ENCODE measurements around the gene IQSEC2. TPM values are rescaled to one million over a fixed set of nuclear protein-coding genes. Genes with fewer than 3 reads are reported as not detected.

IQSEC2 gene
- total RNA-seq, 1 donor from 2014 or later = 3.4 TPM

DNA sequence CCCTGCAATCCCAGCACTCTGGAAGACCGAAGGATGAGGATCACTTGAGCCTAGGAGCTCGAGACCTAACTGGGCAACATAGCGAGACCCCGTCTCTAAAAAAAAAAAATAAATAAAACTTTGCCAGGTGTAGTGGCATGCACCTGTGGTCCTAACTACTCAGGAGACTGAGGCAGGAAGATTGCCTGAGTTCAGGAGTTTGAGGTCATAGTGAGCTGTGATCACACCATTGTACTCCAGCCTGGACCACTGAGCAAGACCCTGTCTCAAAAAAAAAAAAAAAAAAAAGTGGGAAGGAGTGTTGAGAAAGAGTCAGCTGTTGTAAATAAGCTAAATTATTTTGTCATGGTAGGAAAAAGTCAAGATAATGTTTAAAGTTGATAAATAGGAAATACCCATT is 27.5 kb upstream of the IQSEC2 start:
- H3K4me3 ChIP-seq (ENCODE audit: low read depth, low read length) = no peak overlapping the region
- H3K36me3 ChIP-seq (ENCODE audit: control insufficient read depth, insufficient read depth, low read length) = no peaks in the 10 kb centered on the region
- FAIRE-seq = no peak
- DNase-seq (ENCODE audit: low read depth) = no peak
- TF ChIP-seq, protein P1, sequence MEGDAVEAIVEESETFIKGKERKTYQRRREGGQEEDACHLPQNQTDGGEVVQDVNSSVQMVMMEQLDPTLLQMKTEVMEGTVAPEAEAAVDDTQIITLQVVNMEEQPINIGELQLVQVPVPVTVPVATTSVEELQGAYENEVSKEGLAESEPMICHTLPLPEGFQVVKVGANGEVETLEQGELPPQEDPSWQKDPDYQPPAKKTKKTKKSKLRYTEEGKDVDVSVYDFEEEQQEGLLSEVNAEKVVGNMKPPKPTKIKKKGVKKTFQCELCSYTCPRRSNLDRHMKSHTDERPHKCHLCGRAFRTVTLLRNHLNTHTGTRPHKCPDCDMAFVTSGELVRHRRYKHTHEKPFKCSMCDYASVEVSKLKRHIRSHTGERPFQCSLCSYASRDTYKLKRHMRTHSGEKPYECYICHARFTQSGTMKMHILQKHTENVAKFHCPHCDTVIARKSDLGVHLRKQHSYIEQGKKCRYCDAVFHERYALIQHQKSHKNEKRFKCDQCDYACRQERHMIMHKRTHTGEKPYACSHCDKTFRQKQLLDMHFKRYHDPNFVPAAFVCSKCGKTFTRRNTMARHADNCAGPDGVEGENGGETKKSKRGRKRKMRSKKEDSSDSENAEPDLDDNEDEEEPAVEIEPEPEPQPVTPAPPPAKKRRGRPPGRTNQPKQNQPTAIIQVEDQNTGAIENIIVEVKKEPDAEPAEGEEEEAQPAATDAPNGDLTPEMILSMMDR (IDR thresholded peaks at IDR 0.05; ENCODE audit: insufficient read depth, low read length, severe bottlenecking) = no peak
- peaks cover 1% of the 10 kb centered on the region for H3K27me3 ChIP-seq (ENCODE audit: control insufficient read depth, insufficient read depth, low read length)

DNA sequence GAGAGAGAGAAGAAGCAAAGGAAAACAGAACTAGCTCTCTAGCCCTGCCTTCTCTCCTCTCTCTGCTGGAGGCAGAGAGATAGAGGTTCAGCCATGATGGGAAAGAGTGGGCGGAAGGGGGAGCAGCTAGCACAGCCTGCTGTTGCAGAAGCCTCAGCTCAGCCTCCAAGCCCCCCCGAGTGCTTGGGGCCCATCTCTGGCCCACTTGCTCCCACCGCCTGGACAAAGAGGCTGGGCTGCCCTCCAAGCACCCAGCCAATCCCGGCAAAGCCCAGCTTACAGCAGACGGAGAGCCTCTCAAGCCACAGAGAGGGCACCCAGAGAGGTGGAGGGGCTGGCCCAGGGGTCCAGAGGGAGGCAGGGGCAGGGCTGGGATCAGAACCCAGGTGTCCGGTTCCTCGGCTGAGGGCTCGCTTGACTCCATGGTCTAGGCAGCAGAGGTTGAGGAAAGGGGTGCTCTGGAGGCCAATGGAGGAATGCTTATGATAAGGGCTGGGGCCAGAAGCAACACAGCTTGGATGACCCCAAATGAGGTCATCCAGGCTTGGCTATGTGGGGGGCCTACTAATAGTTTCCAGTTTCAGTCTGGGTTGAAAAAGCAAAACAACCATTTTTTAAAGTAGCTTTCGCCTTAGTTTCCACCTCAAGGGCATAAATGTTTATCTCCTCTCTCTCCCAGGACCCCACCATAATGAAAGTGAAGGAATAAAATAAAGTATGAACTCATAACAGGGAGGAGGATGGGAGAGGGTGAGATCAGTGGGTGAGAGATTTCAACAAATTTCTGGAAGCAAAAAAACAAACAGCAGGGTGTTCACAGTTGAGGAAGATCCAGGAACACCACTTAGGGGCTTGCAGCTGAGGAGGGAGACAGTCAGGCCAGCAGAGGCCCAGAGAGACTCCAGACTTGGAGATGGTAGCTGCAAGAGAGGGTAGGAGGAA is 24.9 kb upstream of the IQSEC2 start:
- TF ChIP-seq, protein P1 (IDR thresholded peaks at IDR 0.05; ENCODE audit: insufficient read depth, low read length, severe bottlenecking) = no peak
- no peak for FAIRE-seq

DNA sequence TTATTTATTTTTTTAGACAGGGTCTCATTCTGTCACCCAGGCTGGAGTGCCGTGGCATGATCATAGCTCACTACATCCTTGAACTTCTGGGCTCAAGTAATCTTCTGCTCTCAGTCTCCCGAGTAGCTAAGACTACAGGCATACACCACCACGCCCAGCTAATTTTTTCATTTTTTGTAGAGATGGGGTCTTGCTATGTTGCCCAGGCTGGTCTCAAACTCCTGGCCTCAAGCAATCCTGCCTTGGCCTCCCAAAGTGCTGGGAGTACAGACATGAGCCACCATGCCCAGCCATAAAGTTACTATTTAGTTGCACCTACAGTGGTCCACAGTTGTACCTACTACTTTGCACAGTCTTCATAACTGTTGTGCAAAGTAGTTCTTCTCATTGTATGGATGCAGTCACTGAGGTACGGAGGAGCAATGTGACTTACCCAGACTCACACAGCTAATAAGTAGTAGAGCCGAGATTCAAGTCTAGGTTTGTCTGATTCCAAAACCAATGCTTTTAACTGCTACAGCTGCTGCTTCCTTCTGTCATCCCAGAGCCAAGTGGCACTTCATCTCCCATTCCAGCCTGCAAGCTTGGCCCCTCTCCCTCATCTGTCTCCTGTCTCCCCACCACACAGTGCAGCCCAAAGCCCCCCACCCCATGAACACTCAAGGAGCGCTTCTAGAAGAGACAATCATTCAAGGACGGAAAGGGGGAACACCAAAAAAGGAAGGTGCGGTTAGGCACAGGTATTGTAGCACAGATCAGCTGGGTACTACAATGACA is 24.0 kb upstream of the IQSEC2 start:
- H3K4me3 ChIP-seq (ENCODE audit: low read depth, low read length) = no peak overlapping the region
- no peaks in the 10 kb centered on the region for H3K36me3 ChIP-seq (ENCODE audit: control insufficient read depth, insufficient read depth, low read length)
- peaks cover 1% of the 10 kb centered on the region for H3K27me3 ChIP-seq (ENCODE audit: control insufficient read depth, insufficient read depth, low read length)
- TF ChIP-seq, protein P1 (IDR thresholded peaks at IDR 0.05; ENCODE audit: insufficient read depth, low read length, severe bottlenecking) = no peak
- peak; percentile 7 for FAIRE-seq
- DNase-seq (ENCODE audit: low read depth) = no peak

More for the DNA sequence above, 24.9 kb upstream of the IQSEC2 start:
- H3K27me3 ChIP-seq (ENCODE audit: control insufficient read depth, insufficient read depth, low read length) = peaks cover 1% of the 10 kb centered on the region
- H3K4me3 ChIP-seq (ENCODE audit: low read depth, low read length) = no peak overlapping the region
- DNase-seq (ENCODE audit: low read depth) = no peak
- H3K36me3 ChIP-seq (ENCODE audit: control insufficient read depth, insufficient read depth, low read length) = no peaks in the 10 kb centered on the region

DNA sequence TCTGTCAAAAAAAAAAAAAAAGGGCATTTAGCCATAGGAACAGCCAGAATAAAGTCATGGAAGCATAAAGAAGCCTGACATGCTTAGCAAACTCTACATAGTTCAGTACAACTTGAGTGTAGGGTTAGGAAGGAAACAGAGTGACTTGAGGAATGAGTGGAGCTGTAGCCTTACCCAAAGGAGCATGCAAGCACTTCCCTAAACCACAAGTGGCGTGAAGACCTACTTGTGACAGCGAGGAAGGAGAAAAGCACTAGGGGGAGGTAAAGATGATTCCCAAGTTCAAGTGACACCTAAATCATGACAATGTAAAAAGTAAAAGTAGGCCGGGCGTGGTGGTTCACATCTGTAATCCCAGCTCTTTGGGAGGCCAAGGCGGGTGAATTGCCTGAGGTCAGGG is 21.8 kb upstream of the IQSEC2 start:
- no peaks in the 10 kb centered on the region for H3K27me3 ChIP-seq (ENCODE audit: control insufficient read depth, insufficient read depth, low read length)
- DNase-seq (ENCODE audit: low read depth) (no peak), FAIRE-seq (no peak)
- TF ChIP-seq, protein P1 (IDR thresholded peaks at IDR 0.05; ENCODE audit: insufficient read depth, low read length, severe bottlenecking) = no peak
- no peak overlapping the region for H3K4me3 ChIP-seq (ENCODE audit: low read depth, low read length)
- no peaks in the 10 kb centered on the region for H3K36me3 ChIP-seq (ENCODE audit: control insufficient read depth, insufficient read depth, low read length)

DNA sequence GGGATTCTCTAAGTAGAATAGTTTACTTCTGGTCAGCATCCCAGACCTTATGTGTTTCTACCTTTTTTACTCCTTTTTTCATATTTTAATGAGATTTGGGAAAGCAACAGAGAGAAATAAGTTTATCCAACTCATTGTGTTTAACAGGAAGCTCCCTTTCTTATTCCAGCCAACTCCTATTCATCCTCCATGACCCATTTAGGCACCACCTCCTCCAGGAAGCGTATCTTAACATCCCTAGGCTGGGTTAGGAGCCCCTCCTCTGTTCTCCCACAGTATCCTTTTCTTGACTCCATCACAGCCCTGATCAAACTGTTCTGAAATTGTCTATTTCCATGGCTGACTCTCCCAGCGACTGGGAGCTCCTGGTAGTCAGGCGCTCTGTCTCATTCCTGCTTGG is 18.8 kb upstream of the IQSEC2 start:
- Histone ChIP-seq H3K27me3 (ENCODE audit: control insufficient read depth, insufficient read depth, low read length) (no peaks in the 10 kb centered on the region), H3K36me3 (ENCODE audit: control insufficient read depth, insufficient read depth, low read length) (no peaks in the 10 kb centered on the region), H3K4me3 (ENCODE audit: low read depth, low read length) (no peak overlapping the region)
- no peak for DNase-seq (ENCODE audit: low read depth)
- no peak for FAIRE-seq
- TF ChIP-seq, protein P1 (IDR thresholded peaks at IDR 0.05; ENCODE audit: insufficient read depth, low read length, severe bottlenecking) = no peak

Data from bronchial epithelial cell (primary cell).